NT2/D1 (cell line): Measurements from ENCODE around the gene CAMK2D.

Experiments used
- DNase-seq: peaks from one replicate; pipeline ENCODE4 v3.0.0-alpha.2; 2011; ENCODE audit warnings: low read depth, low spot score
- H3K27me3 ChIP-seq: 2 replicates; pipeline ENCODE4 v1.6.0; 2011; ENCODE audit warnings: mild to moderate bottlenecking; ENCODE audit not compliant: insufficient read length, insufficient read depth
- H3K36me3 ChIP-seq: 2 replicates; pipeline ENCODE4 v1.6.1; 2011; ENCODE audit warnings: mild to moderate bottlenecking, low read length, mixed read lengths; ENCODE audit not compliant: insufficient read depth, insufficient read length
- H3K4me1 ChIP-seq: 2 replicates; pipeline ENCODE4 v1.5.1; 2011; ENCODE audit not compliant: insufficient read depth, insufficient read length
- H3K4me3 ChIP-seq: 2 replicates; pipeline ENCODE4 v1.5.1; 2011; ENCODE audit warnings: low read depth; ENCODE audit not compliant: insufficient read length
- H3K9ac ChIP-seq: 2 replicates; pipeline ENCODE4 v1.6.0; 2011; ENCODE audit warnings: low read depth; ENCODE audit not compliant: insufficient read length
- H3K9me3 ChIP-seq: 2 replicates; pipeline ENCODE4 v1.5.1; 2011; ENCODE audit warnings: mild to moderate bottlenecking, low read length; ENCODE audit not compliant: insufficient read depth
- SUZ12 ChIP-seq: IDR thresholded peaks from 2 replicates; pipeline ENCODE4 v1.6.1; 2011; ENCODE audit not compliant: insufficient read length, insufficient read depth; ENCODE audit errors: extremely low read depth
- YY1 ChIP-seq: IDR thresholded peaks from 2 replicates; pipeline ENCODE4 v1.6.1; 2011; ENCODE audit not compliant: insufficient read length, insufficient read depth
- ZNF274 ChIP-seq: IDR thresholded peaks from 2 replicates; pipeline ENCODE4 v1.6.1; 2011; ENCODE audit warnings: mild to moderate bottlenecking, low read depth, low read length

Gene CAMK2D

GRCh38 chr4:113548303-113548702 lies 213.2 kb downstream of the CAMK2D start:
- Histone ChIP-seq H3K36me3 (no peaks in the 10 kb centered on the region), H3K9me3 (no peaks in the 10 kb centered on the region), H3K27me3 (no peaks in the 10 kb centered on the region), H3K9ac (no peak overlapping the region), H3K4me3 (no peak overlapping the region), H3K4me1 (no peaks in the 10 kb centered on the region)
- no peak for DNase-seq
- no peak for TF ChIP-seq ZNF274
- no peak for TF ChIP-seq YY1
- TF ChIP-seq SUZ12, result no peak

GRCh38 chr4:113547487-113548042 lies 214.0 kb downstream of the CAMK2D start:
- no peak for TF ChIP-seq ZNF274
- TF ChIP-seq YY1, result no peak
- TF ChIP-seq SUZ12, result no peak
- no peaks in the 10 kb centered on the region for H3K36me3 ChIP-seq
- no peak overlapping the region for H3K9ac ChIP-seq
- H3K9me3 ChIP-seq, result no peaks in the 10 kb centered on the region
- peak; percentile 77 for DNase-seq
- no peaks in the 10 kb centered on the region for H3K27me3 ChIP-seq
- H3K4me3 ChIP-seq, result no peak overlapping the region
- H3K4me1 ChIP-seq, result no peaks in the 10 kb centered on the region

GRCh38 chr4:113541933-113542332 lies 219.6 kb downstream of the CAMK2D start:
- Histone ChIP-seq H3K4me3 (no peak overlapping the region), H3K9me3 (no peaks in the 10 kb centered on the region), H3K36me3 (no peaks in the 10 kb centered on the region), H3K27me3 (no peaks in the 10 kb centered on the region), H3K4me1 (no peaks in the 10 kb centered on the region), H3K9ac (no peak overlapping the region)
- DNase-seq, result no peak
- TF ChIP-seq YY1, result no peak
- TF ChIP-seq SUZ12, result no peak
- TF ChIP-seq ZNF274, result no peak

- TF ChIP-seq YY1 (no peak), SUZ12 (no peak), ZNF274 (no peak)
- Histone ChIP-seq H3K27me3 (no peaks in the 10 kb centered on the region), H3K4me1 (no peaks in the 10 kb centered on the region), H3K36me3 (no peaks in the 10 kb centered on the region), H3K9me3 (no peaks in the 10 kb centered on the region), H3K4me3 (no peak overlapping the region), H3K9ac (no peak overlapping the region)
- no peak for DNase-seq
Measured at GRCh38 chr4:113540859-113541258, 220.7 kb downstream of the CAMK2D start.

- Histone ChIP-seq H3K4me1 (no peaks in the 10 kb centered on the region), H3K4me3 (no peak overlapping the region), H3K27me3 (no peaks in the 10 kb centered on the region), H3K36me3 (no peaks in the 10 kb centered on the region), H3K9ac (no peak overlapping the region), H3K9me3 (no peaks in the 10 kb centered on the region)
- no peak for DNase-seq
- TF ChIP-seq ZNF274 (no peak), YY1 (no peak), SUZ12 (no peak)
Measured at GRCh38 chr4:113539408-113539807, 222.1 kb downstream of the CAMK2D start.

GRCh38 chr4:113537628-113538027 lies 223.9 kb downstream of the CAMK2D start:
- H3K36me3 ChIP-seq, result no peaks in the 10 kb centered on the region
- no peaks in the 10 kb centered on the region for H3K9me3 ChIP-seq
- H3K9ac ChIP-seq, result no peak overlapping the region
- H3K4me3 ChIP-seq, result no peak overlapping the region
- DNase-seq, result no peak
- H3K4me1 ChIP-seq, result no peaks in the 10 kb centered on the region
- no peaks in the 10 kb centered on the region for H3K27me3 ChIP-seq
- TF ChIP-seq SUZ12 (no peak), ZNF274 (no peak), YY1 (no peak)

- Histone ChIP-seq H3K9ac (no peak overlapping the region), H3K27me3 (no peaks in the 10 kb centered on the region), H3K36me3 (no peaks in the 10 kb centered on the region), H3K4me1 (no peaks in the 10 kb centered on the region), H3K9me3 (no peaks in the 10 kb centered on the region), H3K4me3 (no peak overlapping the region)
- TF ChIP-seq ZNF274 (no peak), YY1 (no peak), SUZ12 (no peak)
- no peak for DNase-seq
Measured at GRCh38 chr4:113537203-113537602, 224.3 kb downstream of the CAMK2D start.
